ENCODE measurements around the gene SORCS1.

The SORCS1 gene

GRCh38 chr10:106982268-106982667 is 182.2 kb downstream of the SORCS1 start:
- ATAC-seq: no peak

DNA sequence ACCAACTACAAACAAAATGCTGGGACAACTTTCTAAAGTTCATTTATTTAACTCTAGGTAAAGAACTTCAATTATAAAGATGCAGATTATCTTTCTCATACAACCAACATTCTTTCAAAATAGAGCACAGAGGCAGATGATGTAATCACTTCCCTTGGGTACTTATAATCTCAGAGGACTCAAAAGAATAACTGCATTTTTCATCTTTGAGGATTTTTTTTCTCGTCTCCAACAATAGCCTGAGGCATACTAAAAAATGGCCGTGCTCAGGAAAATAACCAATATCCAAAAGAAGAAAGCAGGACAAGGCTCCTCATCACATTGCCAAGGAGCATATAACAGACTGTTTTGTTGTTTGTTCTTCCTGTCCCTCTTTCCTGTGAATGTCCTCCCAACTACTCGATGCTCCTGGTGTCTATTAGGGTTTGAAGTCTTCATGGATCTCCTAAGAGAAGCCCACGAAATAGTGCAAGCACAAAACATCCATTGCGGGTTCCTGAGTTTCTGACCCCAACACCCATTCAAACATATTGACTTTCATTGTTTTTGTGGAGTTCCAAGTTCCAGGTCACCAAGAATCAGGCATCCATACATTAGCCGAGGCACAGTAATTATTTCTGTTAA is 182.9 kb downstream of the SORCS1 start:
- ATAC-seq: no peak

- no peak for ATAC-seq
Observed at GRCh38 chr10:106980495-106981451, 183.7 kb downstream of the SORCS1 start.

DNA sequence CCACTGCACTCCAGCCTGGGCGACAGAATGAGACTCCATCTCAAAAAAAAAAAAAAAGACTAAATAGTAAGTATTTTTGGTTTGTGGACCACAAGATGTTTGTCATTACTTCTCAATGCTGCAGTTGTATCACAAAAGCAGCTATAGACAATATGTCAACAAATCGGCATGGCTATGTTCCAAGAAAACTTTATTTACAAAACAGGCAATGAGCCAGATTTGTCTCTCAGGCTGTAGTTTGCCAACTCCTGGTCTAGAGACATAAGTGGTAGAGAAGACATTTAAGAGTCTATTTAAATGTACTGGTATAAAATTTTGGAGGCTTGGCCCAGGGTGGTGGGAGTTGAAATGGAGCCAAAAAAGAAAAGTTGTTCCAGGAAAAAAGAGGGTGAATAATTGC is 185.8 kb downstream of the SORCS1 start:
- ATAC-seq: no peak

- ATAC-seq: no peak
Observed at GRCh38 chr10:106973716-106974115, 190.8 kb downstream of the SORCS1 start.

DNA sequence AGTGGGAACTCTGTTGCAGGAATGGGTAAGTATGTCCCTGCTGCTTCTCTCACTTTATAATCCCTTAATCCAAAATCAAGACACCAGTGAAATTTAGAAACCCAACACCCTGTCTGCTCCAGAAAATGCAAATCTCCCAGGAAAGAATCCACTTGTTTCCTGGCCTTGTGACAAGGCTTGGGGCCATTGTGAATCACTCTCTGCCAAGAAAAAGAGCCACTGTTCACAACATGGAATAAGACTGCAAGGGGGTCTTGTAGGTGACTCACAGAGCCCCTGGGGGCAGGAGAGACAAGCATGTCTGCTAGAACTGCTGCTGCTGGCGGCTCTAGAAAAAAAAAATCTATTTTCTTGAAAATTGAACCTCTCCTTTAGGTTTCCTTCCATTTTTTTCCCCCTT is 191.2 kb downstream of the SORCS1 start:
- ATAC-seq: no peak

DNA sequence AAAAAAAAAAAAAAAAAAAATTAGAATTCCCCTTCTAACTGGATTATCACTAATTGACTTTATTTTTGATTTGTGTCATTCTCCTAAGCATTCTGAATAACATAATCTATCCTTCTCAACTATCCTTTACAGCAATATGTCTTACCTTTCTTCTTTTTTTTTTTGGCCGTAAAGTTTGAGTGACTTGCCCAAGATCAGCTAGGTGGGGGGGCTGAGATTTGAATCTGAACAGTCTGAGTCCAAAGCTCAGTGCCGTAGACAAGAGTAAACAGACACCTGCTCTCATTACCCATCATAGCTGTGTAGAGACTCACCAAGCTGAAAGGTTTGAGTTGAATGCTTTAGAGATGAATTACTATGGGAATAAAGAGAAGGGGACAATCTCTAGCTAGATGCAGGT is 192.1 kb downstream of the SORCS1 start:
- no peak for ATAC-seq

GRCh38 chr10:106971411-106971831 is 193.1 kb downstream of the SORCS1 start:
- no peak for ATAC-seq

DNA sequence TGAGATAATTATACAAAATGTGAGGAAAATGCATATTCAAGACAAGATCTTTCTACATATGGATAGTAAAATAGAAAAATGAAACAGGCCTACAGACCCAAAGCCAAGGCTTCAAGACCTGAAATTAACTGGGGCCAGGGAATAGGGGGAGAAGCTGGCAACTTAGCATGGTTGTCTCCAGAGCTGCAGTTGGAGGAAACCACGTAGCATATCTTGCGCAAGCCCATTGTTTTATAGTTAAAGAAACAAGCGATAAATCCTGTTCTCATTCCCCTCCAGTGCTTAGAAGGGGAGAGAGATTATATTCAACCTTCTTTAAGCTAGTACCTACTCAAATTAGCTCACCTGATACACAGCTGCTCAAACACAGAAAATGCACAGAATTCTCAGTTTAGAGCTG is 197.1 kb downstream of the SORCS1 start:
- no peak for ATAC-seq

- ATAC-seq: no peak
Observed at GRCh38 chr10:106960812-106961211, 203.7 kb downstream of the SORCS1 start.

DNA sequence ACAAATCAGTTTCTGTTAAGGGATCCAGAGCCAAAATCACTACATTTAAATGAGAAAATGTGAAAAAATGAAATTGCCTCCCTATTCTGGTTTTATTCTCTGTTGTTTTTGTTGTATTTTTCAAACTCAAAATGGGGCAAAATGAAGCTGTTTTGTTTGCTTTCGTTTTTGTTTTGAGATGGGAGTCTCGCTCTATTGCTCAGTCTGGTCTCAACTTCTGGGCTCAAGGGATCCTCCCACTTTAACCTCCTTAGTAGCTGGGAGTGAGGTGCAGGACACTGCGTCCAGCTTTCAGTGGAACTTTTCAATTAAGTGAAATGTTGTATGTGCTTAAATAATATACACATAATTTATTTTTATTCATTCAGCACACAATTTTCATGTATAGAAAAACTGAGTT is 205.0 kb downstream of the SORCS1 start:
- no peak for ATAC-seq

DNA sequence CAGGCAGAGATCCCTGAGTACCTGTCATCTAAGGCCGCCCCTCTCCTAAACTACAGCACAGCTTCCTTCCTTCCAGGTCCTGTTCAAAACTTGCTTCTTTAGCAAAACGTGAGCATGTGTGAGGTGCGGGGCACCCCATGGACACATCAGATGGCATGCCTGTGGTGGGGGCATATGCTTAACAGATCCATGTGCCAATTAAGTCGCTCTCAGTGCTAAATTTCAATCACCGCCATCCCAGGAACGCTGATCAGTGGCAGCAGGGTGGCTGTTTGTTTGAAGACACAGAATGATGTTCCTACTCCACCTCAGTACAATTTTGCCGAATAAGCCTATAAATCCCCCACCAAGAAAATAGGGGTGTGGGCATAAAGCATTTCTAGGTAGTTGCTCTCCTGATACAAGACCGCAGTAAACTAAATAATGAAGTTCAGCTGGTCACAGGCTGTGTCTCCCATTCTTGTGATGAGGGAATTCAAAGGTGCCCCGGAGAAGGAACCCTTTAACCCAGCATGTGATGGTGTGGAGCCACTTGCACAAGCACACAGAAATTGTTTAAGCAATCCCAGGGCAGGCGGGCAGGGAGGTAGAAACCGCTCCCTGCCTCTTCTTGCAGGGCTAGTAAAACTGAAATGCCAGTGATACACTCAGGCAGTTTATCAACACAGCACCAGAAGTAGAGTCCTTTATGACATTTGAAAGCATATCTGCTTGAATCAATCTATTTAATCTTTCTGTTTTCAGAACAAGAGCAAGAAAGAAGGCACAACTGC is 205.7 kb downstream of the SORCS1 start:
- no peak for ATAC-seq

DNA sequence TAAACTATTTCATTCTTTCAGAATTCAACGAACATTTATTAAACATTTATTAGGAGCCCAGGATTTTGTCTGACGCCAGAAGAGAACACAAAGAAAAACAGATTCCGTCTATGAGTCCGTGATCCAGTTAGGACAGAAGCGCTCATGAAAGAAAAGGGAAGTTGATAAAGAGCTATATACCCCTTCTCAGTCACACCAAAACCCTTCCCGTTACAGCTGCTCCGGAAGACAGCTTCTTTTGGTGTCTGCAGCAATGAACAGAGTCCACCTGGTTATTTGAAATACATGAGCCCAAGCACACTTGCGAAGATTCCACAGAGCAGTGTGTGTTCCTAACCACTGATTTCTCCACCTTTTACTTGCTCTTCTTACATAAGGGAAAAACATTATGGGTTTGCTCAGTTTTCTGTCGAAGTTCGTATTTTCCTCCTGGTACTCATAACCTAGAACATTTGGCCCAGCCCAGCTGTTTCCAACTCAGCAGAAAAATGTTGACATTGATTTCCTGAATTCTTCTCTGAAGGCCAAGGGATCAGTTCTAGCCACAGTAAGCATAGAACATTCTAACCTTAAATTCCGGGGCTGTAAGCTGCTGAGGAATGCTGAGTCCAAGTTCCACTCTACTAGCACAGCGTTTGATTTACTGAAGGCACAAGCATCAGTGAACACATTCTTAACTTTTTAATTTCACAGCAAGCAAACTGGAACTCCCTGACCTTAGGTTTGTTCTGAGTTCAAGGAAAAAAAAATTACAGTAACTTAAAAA is 206.5 kb downstream of the SORCS1 start:
- ATAC-seq: no peak

GRCh38 chr10:106956216-106956915 is 208.1 kb downstream of the SORCS1 start:
- ATAC-seq: no peak

DNA sequence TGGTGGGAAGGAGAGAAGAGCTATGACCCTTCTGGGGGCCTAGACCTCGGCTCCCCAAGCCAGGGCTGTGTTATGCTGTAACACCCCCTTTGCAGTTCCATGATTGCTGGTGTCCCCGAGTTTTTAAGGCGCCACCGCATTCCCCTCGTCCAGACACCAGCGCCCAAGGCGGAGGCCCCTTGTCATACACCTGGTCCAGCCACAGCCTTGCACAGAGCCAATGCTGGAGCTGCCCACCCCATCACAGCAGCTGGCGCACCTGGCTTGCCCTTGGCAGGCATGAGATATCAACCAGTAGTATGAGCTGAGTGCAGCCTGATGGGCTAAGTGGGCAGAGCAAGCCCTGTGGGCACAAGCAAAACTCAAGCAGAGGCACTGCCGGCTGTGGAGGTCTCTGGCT is 209.4 kb downstream of the SORCS1 start:
- ATAC-seq: no peak

- ATAC-seq: no peak
Observed at GRCh38 chr10:106952033-106952432, 212.5 kb downstream of the SORCS1 start.

- no peak for ATAC-seq
Observed at GRCh38 chr10:106949680-106950478, 214.6 kb downstream of the SORCS1 start.

- no peak for ATAC-seq
Observed at GRCh38 chr10:106947643-106948042, 216.9 kb downstream of the SORCS1 start.

DNA sequence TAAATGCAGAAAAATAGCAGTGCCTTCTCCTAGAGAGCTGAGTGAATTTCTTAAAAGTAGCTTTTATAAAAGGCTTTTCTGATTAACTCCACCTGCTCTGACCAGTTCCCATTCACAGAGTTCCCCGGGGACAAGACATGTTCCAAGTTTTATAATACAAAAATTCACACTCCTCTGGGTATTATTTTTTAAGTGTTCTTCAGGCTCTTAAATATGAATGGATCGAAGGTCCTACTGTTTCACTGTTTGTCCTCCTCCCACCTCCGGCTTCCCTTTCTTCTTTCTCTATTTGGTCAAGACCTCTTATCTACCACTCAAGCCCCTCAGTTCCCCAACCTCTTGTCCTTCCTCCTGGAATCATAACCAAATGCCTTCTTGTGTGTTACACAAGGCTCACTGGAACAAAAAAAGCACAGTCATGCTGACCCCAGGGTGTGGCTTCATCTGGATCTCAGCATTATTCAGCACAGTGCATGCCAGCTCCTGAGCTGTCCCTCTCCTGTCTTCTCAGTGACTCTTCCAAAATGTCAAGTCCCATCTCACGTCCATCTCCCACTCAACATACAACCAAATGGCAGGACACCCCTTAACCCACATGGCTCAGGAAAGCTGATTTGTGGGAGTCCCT is 222.4 kb downstream of the SORCS1 start:
- ATAC-seq: no peak

DNA sequence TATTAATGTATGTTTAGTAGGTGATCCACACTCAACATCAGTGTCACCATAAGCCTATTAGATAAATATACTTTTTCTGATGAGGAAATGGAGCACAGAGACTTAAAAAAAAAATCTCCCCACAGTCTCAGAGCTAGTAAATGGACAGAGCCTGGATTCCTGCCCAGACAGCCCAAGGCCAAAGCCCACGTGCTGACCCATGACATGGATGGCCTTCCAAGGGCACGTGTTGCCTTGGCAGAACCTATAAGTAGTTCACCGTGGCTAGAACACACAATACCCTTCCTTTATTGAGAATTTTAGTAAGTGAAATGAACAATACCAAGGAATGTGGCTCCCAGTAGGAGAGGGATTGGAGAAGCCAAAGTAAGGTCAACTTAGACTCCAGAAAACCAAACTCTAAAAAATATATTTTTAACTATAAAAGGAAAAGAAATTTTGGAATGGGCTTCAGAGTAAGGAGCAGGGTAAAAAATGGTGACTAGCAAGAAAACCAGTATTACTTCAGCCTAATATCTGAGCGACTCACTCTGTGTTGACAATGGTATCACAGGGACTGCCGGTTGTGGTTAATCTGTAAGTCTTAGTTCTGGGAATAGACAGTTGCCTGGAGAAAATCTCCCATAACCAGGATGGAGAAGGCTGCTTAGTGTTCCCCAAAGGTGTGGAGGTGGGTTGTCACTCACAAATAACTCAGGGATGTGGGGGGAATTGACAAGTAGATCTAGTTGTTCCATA is 223.0 kb downstream of the SORCS1 start:
- ATAC-seq: no peak
